ENCODE data around the gene ACOX3. TPM values are rescaled to one million over a fixed set of nuclear protein-coding genes. Genes with fewer than 3 reads are reported as not detected.
A peak's percentile ranks its signal among the peaks of the same experiment; 100 is the strongest.
"Not testable (repeated sequence)": the region's sequence is repeated elsewhere in the genome, so short reads cannot be mapped to it uniquely, and the experiment has no call there.

ACOX3 gene
- polyA plus RNA-seq, 3 donors = 3.8 to 16.8 (median 13.3) TPM

GRCh38 chr4:8422786-8423185 lies 17.7 kb downstream of the ACOX3 start:
- H3K4me1 Mint-ChIP-seq = peaks cover 36% of the 10 kb centered on the region
- Histone ChIP-seq H3K4me3 (replicated peaks in 1 of 3; ENCODE audit: low read depth in 2 of 3, low read length in 3 of 3) (no peak overlapping the region), H3K9me3 (replicated peaks in 1 of 2; ENCODE audit: control insufficient read depth in 1 of 2, insufficient read depth in 1 of 2, low read length in 2 of 2) (no peaks in the 10 kb centered on the region), H3K9ac (ENCODE audit: insufficient read depth, low read length, poor library complexity, severe bottlenecking) (no peak overlapping the region), H3K36me3 (replicated peaks in 1 of 2; ENCODE audit: control insufficient read depth in 1 of 2, insufficient read depth in 2 of 2, low read length in 2 of 2) (no peaks in the 10 kb centered on the region), H2AFZ (ENCODE audit: insufficient read depth, low read depth, low read length, poor library complexity, severe bottlenecking) (no peak overlapping the region), H3K27me3 (ENCODE audit: control insufficient read depth in 2 of 2, insufficient read depth in 2 of 2, low read length in 2 of 2) (no peaks in the 10 kb centered on the region), H3K79me2 (ENCODE audit: insufficient read depth, low read length) (peaks cover 16% of the 10 kb centered on the region), H4K20me1 (ENCODE audit: insufficient read depth, low read length) (no peaks in the 10 kb centered on the region), H3K27ac (ENCODE audit: low read depth in 1 of 2, low read length in 2 of 2) (no peak overlapping the region), H3K4me1 (ENCODE audit: control insufficient read depth in 1 of 2, insufficient read depth in 2 of 2, low read length in 2 of 2) (peaks cover 22 to 25% of the 10 kb centered on the region in 2 donors), H3K4me2 (replicated peaks; ENCODE audit: extremely low read depth, low read length, poor library complexity, severe bottlenecking) (no peak overlapping the region)
- no peak for TF ChIP-seq CTCF (IDR thresholded peaks at IDR 0.05)
- peaks cover 0 to 2% (median 1%) of the 10 kb centered on the region in 3 donors for H3K27me3 Mint-ChIP-seq (ENCODE audit: low read depth in 3 of 3)
- H3K9me3 Mint-ChIP-seq = peaks cover 0 to 3% (median 0%) of the 10 kb centered on the region in 7 donors
- H3K4me3 Mint-ChIP-seq = no peak overlapping the region
- no peak overlapping the region for H3K27ac Mint-ChIP-seq
- no peak for DNase-seq
- intact Hi-C loops (cut with micrococcal nuclease) = loop anchor here in 1 of 2 donors (10.0 kb wide), 1 partner anchor 268 kb away; the partner anchor contains the start of gene ABLIM2
- 92% methylated on average over 3 of the region's 5 CpGs for WGBS (ENCODE audit: insufficient coverage)
- H3K36me3 Mint-ChIP-seq = peaks cover 8 to 9% of the 10 kb centered on the region in 2 donors

- Mint-ChIP-seq H3K4me1 (peaks cover 37% of the 10 kb centered on the region), H3K27ac (no peak overlapping the region)
- no peak overlapping the region for H3K4me2 ChIP-seq (replicated peaks; ENCODE audit: extremely low read depth, low read length, poor library complexity, severe bottlenecking)
Observed at GRCh38 chr4:8422327-8422726, 18.2 kb downstream of the ACOX3 start.

GRCh38 chr4:8420151-8420550 lies 20.4 kb downstream of the ACOX3 start:
- H3K4me2 ChIP-seq (replicated peaks; ENCODE audit: extremely low read depth, low read length, poor library complexity, severe bottlenecking) = not testable (repeated sequence)
- peak overlapping the region in 5 of 7 donors; percentile 15 to 89 (median 67) for H3K27ac Mint-ChIP-seq

More at GRCh38 chr4:8422327-8422726, 18.2 kb downstream of the ACOX3 start:
- no peak overlapping the region for H2AFZ ChIP-seq (ENCODE audit: insufficient read depth, low read depth, low read length, poor library complexity, severe bottlenecking)
- H3K36me3 ChIP-seq (replicated peaks in 1 of 2; ENCODE audit: control insufficient read depth in 1 of 2, insufficient read depth in 2 of 2, low read length in 2 of 2) = no peaks in the 10 kb centered on the region
- intact Hi-C loops (cut with micrococcal nuclease) = loop anchor here in 1 of 2 donors (10.0 kb wide), 1 partner anchor 268 kb away; the partner anchor contains the start of gene ABLIM2
- H4K20me1 ChIP-seq (ENCODE audit: insufficient read depth, low read length) = no peaks in the 10 kb centered on the region
- peaks cover 17 to 20% of the 10 kb centered on the region in 2 donors for H3K4me1 ChIP-seq (ENCODE audit: control insufficient read depth in 1 of 2, insufficient read depth in 2 of 2, low read length in 2 of 2)
- no peak overlapping the region for H3K9ac ChIP-seq (ENCODE audit: insufficient read depth, low read length, poor library complexity, severe bottlenecking)
- peaks cover 0 to 3% (median 0%) of the 10 kb centered on the region in 7 donors for H3K9me3 Mint-ChIP-seq
- no peaks in the 10 kb centered on the region for H3K27me3 ChIP-seq (ENCODE audit: control insufficient read depth in 2 of 2, insufficient read depth in 2 of 2, low read length in 2 of 2)
- no peak overlapping the region for H3K4me3 ChIP-seq (replicated peaks in 1 of 3; ENCODE audit: low read depth in 2 of 3, low read length in 3 of 3)
- peaks cover 0 to 3% (median 1%) of the 10 kb centered on the region in 3 donors for H3K27me3 Mint-ChIP-seq (ENCODE audit: low read depth in 3 of 3)
- peaks cover 12% of the 10 kb centered on the region for H3K79me2 ChIP-seq (ENCODE audit: insufficient read depth, low read length)
- H3K36me3 Mint-ChIP-seq = peaks cover 8 to 11% of the 10 kb centered on the region in 2 donors
- no peaks in the 10 kb centered on the region for H3K9me3 ChIP-seq (replicated peaks in 1 of 2; ENCODE audit: control insufficient read depth in 1 of 2, insufficient read depth in 1 of 2, low read length in 2 of 2)
- WGBS (ENCODE audit: insufficient coverage) = no CpG with 5 or more reads among the region's 4 CpGs
- no peak overlapping the region for H3K27ac ChIP-seq (ENCODE audit: low read depth in 1 of 2, low read length in 2 of 2)
- H3K4me3 Mint-ChIP-seq = no peak overlapping the region
- DNase-seq = no peak
- no peak for TF ChIP-seq CTCF (IDR thresholded peaks at IDR 0.05)

More at GRCh38 chr4:8420151-8420550, 20.4 kb downstream of the ACOX3 start:
- intact Hi-C loops (cut with micrococcal nuclease) = loop anchor here in 1 of 2 donors (10.0 kb wide), 1 partner anchor 265 kb away; the partner anchor contains the start of gene ABLIM2
- DNase-seq; H3K4me3 ChIP-seq (replicated peaks in 1 of 3; ENCODE audit: low read depth in 2 of 3, low read length in 3 of 3); H3K27me3 ChIP-seq (ENCODE audit: control insufficient read depth in 2 of 2, insufficient read depth in 2 of 2, low read length in 2 of 2); H3K9me3 Mint-ChIP-seq; H3K9me3 ChIP-seq (replicated peaks in 1 of 2; ENCODE audit: control insufficient read depth in 1 of 2, insufficient read depth in 1 of 2, low read length in 2 of 2); H4K20me1 ChIP-seq (ENCODE audit: insufficient read depth, low read length); H2AFZ ChIP-seq (ENCODE audit: insufficient read depth, low read depth, low read length, poor library complexity, severe bottlenecking); H3K27me3 Mint-ChIP-seq (ENCODE audit: low read depth in 3 of 3); H3K4me3 Mint-ChIP-seq; H3K9ac ChIP-seq (ENCODE audit: insufficient read depth, low read length, poor library complexity, severe bottlenecking): not testable (repeated sequence)
- peaks cover 9 to 15% of the 10 kb centered on the region in 2 donors for H3K36me3 ChIP-seq (replicated peaks in 1 of 2; ENCODE audit: control insufficient read depth in 1 of 2, insufficient read depth in 2 of 2, low read length in 2 of 2)
- H3K27ac ChIP-seq (ENCODE audit: low read depth in 1 of 2, low read length in 2 of 2) = peak overlapping the region in 1 of 2 donors; percentile 68
- peaks cover 15 to 17% of the 10 kb centered on the region in 2 donors for H3K4me1 ChIP-seq (ENCODE audit: control insufficient read depth in 1 of 2, insufficient read depth in 2 of 2, low read length in 2 of 2)
- Mint-ChIP-seq H3K4me1 (peaks cover 26% of the 10 kb centered on the region), H3K36me3 (peaks cover 21 to 24% of the 10 kb centered on the region in 2 donors)
- H3K79me2 ChIP-seq (ENCODE audit: insufficient read depth, low read length) = peaks cover 13% of the 10 kb centered on the region
